ENCODE measurements around the gene SFN. TPM values are rescaled to one million over a fixed set of nuclear protein-coding genes. Genes with fewer than 3 reads are reported as not detected.
"Not testable (repeated sequence)": the region's sequence is repeated elsewhere in the genome, so short reads cannot be mapped to it uniquely, and the experiment has no call there.

SFN gene
- total RNA-seq, 4 donors from 2014 or later: 0.38 to 4.9 (median 1.9) TPM; not detected in 1

GRCh38 chr1:26864610-26865480, 1.9 kb downstream of the SFN start:
- TF ChIP-seq CTCF (IDR thresholded peaks at IDR 0.05): no peak
- DNase-seq (ENCODE audit: low spot score): peak; percentile 72
- ATAC-seq (ENCODE audit: low FRiP score): peak; percentile 96

- not testable (repeated sequence) for DNase-seq (ENCODE audit: low spot score); ATAC-seq (ENCODE audit: low FRiP score)
Observed at GRCh38 chr1:26873097-26873496, 10.1 kb downstream of the SFN start.

- no peak for ATAC-seq (ENCODE audit: low FRiP score)
- no peak for TF ChIP-seq CTCF (IDR thresholded peaks at IDR 0.05)
- no peak for DNase-seq (ENCODE audit: low spot score)
Observed at GRCh38 chr1:26874896-26875295, 11.9 kb downstream of the SFN start.

- no peak for ATAC-seq (ENCODE audit: low FRiP score)
Observed at GRCh38 chr1:26877326-26877725, 14.4 kb downstream of the SFN start.

GRCh38 chr1:26879793-26880192, 16.8 kb downstream of the SFN start:
- DNase-seq (ENCODE audit: low spot score) (no peak), ATAC-seq (ENCODE audit: low FRiP score) (no peak)
- TF ChIP-seq CTCF (IDR thresholded peaks at IDR 0.05): no peak

More at GRCh38 chr1:26877326-26877725, 14.4 kb downstream of the SFN start:
- TF ChIP-seq CTCF (IDR thresholded peaks at IDR 0.05): no peak
- DNase-seq (ENCODE audit: low spot score): no peak

- DNase-seq (ENCODE audit: low spot score); ATAC-seq (ENCODE audit: low FRiP score): not testable (repeated sequence)
Observed at GRCh38 chr1:26881611-26882010, 18.7 kb downstream of the SFN start.

- no peak for DNase-seq (ENCODE audit: low spot score)
- ATAC-seq (ENCODE audit: low FRiP score): no peak
- no peak for TF ChIP-seq CTCF (IDR thresholded peaks at IDR 0.05)
Observed at GRCh38 chr1:26882696-26883463, 19.9 kb downstream of the SFN start.

- no peak for DNase-seq (ENCODE audit: low spot score)
- no peak for TF ChIP-seq CTCF (IDR thresholded peaks at IDR 0.05)
- no peak for ATAC-seq (ENCODE audit: low FRiP score)
Observed at GRCh38 chr1:26887125-26887524, 24.2 kb downstream of the SFN start.
